ENCODE data around the gene CLDN24.

DNA sequence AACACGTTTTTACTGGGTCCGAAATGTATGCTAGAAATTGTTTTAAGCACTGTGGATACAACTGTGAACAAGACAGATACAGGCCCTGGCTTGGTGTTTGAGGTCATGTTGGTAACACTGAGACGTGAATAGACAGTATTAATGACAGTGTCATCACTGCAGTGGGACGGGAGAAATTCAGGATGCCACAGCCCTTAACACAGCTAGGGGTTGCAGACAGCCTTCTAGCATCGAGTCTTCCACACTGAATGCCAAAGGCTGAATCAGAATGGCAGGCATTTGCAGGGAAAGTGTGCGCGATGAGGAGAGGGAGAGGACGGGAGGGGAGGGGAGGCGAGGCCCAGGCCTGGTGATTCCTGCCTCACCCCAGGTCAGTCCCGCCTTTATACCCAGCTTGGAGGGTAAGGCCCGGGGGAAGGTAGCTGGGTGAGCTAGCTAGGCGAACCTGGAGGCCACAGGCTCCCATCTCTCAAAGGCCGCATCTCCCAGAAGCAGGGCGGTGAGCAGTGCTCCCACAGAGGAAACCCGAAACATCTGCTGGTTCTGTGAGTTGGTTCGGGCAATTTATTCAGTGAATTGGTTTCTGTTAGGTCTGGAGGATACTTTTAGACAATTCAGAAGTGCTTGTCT, 44.1 kb upstream of the CLDN24 start:
- TF ChIP-seq, protein P1, sequence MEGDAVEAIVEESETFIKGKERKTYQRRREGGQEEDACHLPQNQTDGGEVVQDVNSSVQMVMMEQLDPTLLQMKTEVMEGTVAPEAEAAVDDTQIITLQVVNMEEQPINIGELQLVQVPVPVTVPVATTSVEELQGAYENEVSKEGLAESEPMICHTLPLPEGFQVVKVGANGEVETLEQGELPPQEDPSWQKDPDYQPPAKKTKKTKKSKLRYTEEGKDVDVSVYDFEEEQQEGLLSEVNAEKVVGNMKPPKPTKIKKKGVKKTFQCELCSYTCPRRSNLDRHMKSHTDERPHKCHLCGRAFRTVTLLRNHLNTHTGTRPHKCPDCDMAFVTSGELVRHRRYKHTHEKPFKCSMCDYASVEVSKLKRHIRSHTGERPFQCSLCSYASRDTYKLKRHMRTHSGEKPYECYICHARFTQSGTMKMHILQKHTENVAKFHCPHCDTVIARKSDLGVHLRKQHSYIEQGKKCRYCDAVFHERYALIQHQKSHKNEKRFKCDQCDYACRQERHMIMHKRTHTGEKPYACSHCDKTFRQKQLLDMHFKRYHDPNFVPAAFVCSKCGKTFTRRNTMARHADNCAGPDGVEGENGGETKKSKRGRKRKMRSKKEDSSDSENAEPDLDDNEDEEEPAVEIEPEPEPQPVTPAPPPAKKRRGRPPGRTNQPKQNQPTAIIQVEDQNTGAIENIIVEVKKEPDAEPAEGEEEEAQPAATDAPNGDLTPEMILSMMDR (IDR thresholded peaks at IDR 0.05): no peak
- TF ChIP-seq POLR2A (IDR thresholded peaks at IDR 0.05): no peak

All from upper lobe of left lung (tissue), 4 donors.